Gastrocnemius medialis (tissue), 4 donors: ENCODE measurements around the gene SLC39A5. TPM values are rescaled to one million over a fixed set of nuclear protein-coding genes. Genes with fewer than 3 reads are reported as not detected.
A peak's percentile ranks its signal among the peaks of the same experiment; 100 is the strongest.
"Not testable (repeated sequence)": the region's sequence is repeated elsewhere in the genome, so short reads cannot be mapped to it uniquely, and the experiment has no call there.

Experiments
- ATAC-seq, 2 donors: fragments of 150-250 bp; one replicate each; pipeline ENCODE4 v1.9.1; 2016
- DNase-seq, 2 donors: peaks; one replicate each; pipeline ENCODE4 v3.0.0-alpha.2; 2019
- H3K27ac ChIP-seq, 4 donors: fragments of 200-600 bp; sonication (generic); 1 replicate in 1 of 4; 2 replicates in 3 of 4; pipeline ENCODE4 v1.5.1; 2016 to 2018; ENCODE audit warnings: mild to moderate bottlenecking in 2 of 4, moderate library complexity in 1 of 4
- H3K27me3 ChIP-seq, 3 donors: fragments of 200-600 bp; sonication (generic) in 2 of 3; 1 replicate in 1 of 3; 2 replicates in 2 of 3; pipeline versions ENCODE4 v1.5.1 to v1.6.0; 2016 to 2019; ENCODE audit warnings: mild to moderate bottlenecking in 1 of 3, moderate library complexity in 1 of 3
- H3K36me3 ChIP-seq, 2 donors: fragments of 200-600 bp; sonication (generic) in 1 of 2; one replicate each; pipeline ENCODE4 v1.5.1; 2017 to 2018
- H3K4me1 ChIP-seq, 2 donors: fragments of 200-600 bp; sonication (generic) in 1 of 2; one replicate each; pipeline ENCODE4 v1.5.1; 2016 to 2017; ENCODE audit warnings: mild to moderate bottlenecking in 2 of 2
- H3K4me3 ChIP-seq, 4 donors: fragments of 200-600 bp; sonication (generic) in 3 of 4; 1 replicate in 1 of 4; 2 replicates in 3 of 4; pipeline ENCODE4 v1.5.1; 2016 to 2019; ENCODE audit warnings: mild to moderate bottlenecking in 2 of 4
- H3K9me3 ChIP-seq, 3 donors: fragments of 200-600 bp; sonication (generic) in 2 of 3; 1 replicate in 1 of 3; 2 replicates in 2 of 3; pipeline ENCODE4 v1.5.1; 2016 to 2019
- CTCF ChIP-seq, 5 experiments: fragments of 450-650 bp in 3 of 5; fragments of 200-600 bp in 2 of 5; sonication (generic) in 2 of 5; IDR thresholded peaks in 4 of 5; conservative IDR thresholded peaks in 1 of 5; 1 replicate in 4 of 5; 2 replicates in 1 of 5; pipeline ENCODE4 v1.5.1; 2016 to 2019; ENCODE audit warnings: antibody characterized with exemption in 5 of 5, mild to moderate bottlenecking in 3 of 5, moderate library complexity in 3 of 5
- POLR2A ChIP-seq, 2 donors: fragments of 450-650 bp; IDR thresholded peaks; one replicate each; pipeline ENCODE4 v1.6.1; 2017; ENCODE audit warnings: antibody characterized with exemption in 2 of 2, mild to moderate bottlenecking in 2 of 2, moderate library complexity in 2 of 2
- in situ Hi-C, 4 donors: fragments of 200-750 bp; cut with MboI; loops; one replicate each; pipeline versions ENCODE4 v1.15.0 to v1.8.0; 2017; ENCODE audit warnings: low sequenced_read_pairs in 4 of 4
- intact Hi-C: fragments of 100-400 bp; cut with DNase I; formaldehyde crosslinking; loops from one replicate; pipeline ENCODE4 v1.15.1; 2023; ENCODE audit warnings: low total_unique reads
- total RNA-seq, 4 donors: library from RNA; depleted of rRNA; stranded (reverse); fragments of >200 nt; gene quantifications; one replicate each; pipeline versions ENCODE4 v1.1.0 to v1.2.3, GENCODE V29; 2016

Gene SLC39A5
- total RNA-seq, 4 donors from 2014 or later = 0.83 TPM; not detected in 3

DNA sequence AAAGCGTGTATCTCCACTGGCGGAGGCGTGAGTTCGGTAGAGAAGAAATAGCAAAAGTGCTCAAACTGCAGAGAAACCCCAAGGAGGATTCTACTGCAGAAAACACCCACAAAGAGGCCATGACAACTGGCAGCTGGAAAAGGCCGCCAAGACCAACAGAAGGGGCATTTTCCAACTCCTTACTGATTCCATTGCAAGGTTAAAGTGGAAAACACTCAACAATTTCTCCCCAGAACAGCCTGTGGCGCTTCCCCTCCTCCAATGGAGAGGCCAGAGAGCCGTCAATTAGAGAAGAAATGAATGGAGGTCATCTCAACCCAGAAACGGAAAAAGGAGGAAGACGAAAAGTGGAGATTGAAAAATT is 29.0 kb downstream of the SLC39A5 start:
- Histone ChIP-seq H3K27me3 (no peaks in the 10 kb centered on the region), H3K9me3 (no peaks in the 10 kb centered on the region), H3K27ac (peak overlapping the region; percentile 89 to 97 (median 91)), H3K4me1 (peaks cover 33 to 48% of the 10 kb centered on the region in 2 donors), H3K4me3 (peak overlapping the region; percentile 67 to 98 (median 79)), H3K36me3 (peaks cover 0 to 26% of the 10 kb centered on the region in 2 donors)
- ATAC-seq (no peak), DNase-seq (no peak)
- no peak for TF ChIP-seq POLR2A (IDR thresholded peaks at IDR 0.05)
- no peak for TF ChIP-seq CTCF (IDR thresholded peaks at IDR 0.05 in 4 of 5, conservative IDR thresholded peaks at IDR 0.05 in 1 of 5)
- intact Hi-C loops (loop anchor here (2.0 kb wide), 1 partner anchor 140 kb away; the partner anchor contains the start of gene ZC3H10), in situ Hi-C loops (no loop called here)

GRCh38 chr12:56260380-56260779 is 30.5 kb downstream of the SLC39A5 start:
- ATAC-seq (no peak), DNase-seq (peak in 1 of 2 donors; percentile 33)
- no peak overlapping the region for H3K4me3 ChIP-seq
- H3K36me3 ChIP-seq = peaks cover 0 to 10% of the 10 kb centered on the region in 2 donors
- peak overlapping the region; percentile 74 to 97 (median 83) for H3K27ac ChIP-seq
- peaks cover 33 to 47% of the 10 kb centered on the region in 2 donors for H3K4me1 ChIP-seq
- H3K27me3 ChIP-seq = no peaks in the 10 kb centered on the region
- TF ChIP-seq POLR2A (IDR thresholded peaks at IDR 0.05) (no peak), CTCF (IDR thresholded peaks at IDR 0.05 in 4 of 5, conservative IDR thresholded peaks at IDR 0.05 in 1 of 5) (no peak)
- intact Hi-C loops (loop anchor here (10.0 kb wide), 2 partner anchors 374 to 546 kb away; partner anchors contain the start of genes BAZ2A and BLOC1S1), in situ Hi-C loops (no loop called here)
- H3K9me3 ChIP-seq = no peaks in the 10 kb centered on the region

GRCh38 chr12:56260921-56261320 is 31.1 kb downstream of the SLC39A5 start:
- ATAC-seq = peak in 1 of 2 donors; percentile 26
- Histone ChIP-seq H3K4me3 (no peak overlapping the region), H3K27me3 (no peaks in the 10 kb centered on the region), H3K36me3 (peaks cover 0 to 5% of the 10 kb centered on the region in 2 donors), H3K9me3 (no peaks in the 10 kb centered on the region), H3K4me1 (peaks cover 31 to 41% of the 10 kb centered on the region in 2 donors), H3K27ac (peak overlapping the region; percentile 74 to 97 (median 83))
- peak in 1 of 2 donors; percentile 77 for DNase-seq
- intact Hi-C loops (loop anchor here (10.0 kb wide), 2 partner anchors 374 to 546 kb away; partner anchors contain the start of genes BAZ2A and BLOC1S1), in situ Hi-C loops (no loop called here)
- TF ChIP-seq CTCF (IDR thresholded peaks at IDR 0.05 in 4 of 5, conservative IDR thresholded peaks at IDR 0.05 in 1 of 5) = no peak
- no peak for TF ChIP-seq POLR2A (IDR thresholded peaks at IDR 0.05)

- Histone ChIP-seq H3K27me3 (no peaks in the 10 kb centered on the region), H3K9me3 (no peaks in the 10 kb centered on the region), H3K36me3 (no peaks in the 10 kb centered on the region), H3K4me1 (peaks cover 30 to 38% of the 10 kb centered on the region in 2 donors), H3K27ac (peak overlapping the region; percentile 74 to 97 (median 83)), H3K4me3 (no peak overlapping the region)
- intact Hi-C loops = loop anchor here (10.0 kb wide), 2 partner anchors 373 to 547 kb away; partner anchors contain the start of genes BAZ2A and BLOC1S1
- DNase-seq (peak in 1 of 2 donors; percentile 81), ATAC-seq (peak; percentile 24 to 54)
- TF ChIP-seq CTCF (IDR thresholded peaks at IDR 0.05 in 4 of 5, conservative IDR thresholded peaks at IDR 0.05 in 1 of 5) (no peak), POLR2A (IDR thresholded peaks at IDR 0.05) (no peak)
- in situ Hi-C loops = no loop called here
These were observed 31.8 kb downstream of the SLC39A5 start for GRCh38 chr12:56261503-56262232.

- H3K9me3 ChIP-seq, in situ Hi-C loops, H3K36me3 ChIP-seq, DNase-seq, H3K27me3 ChIP-seq, ATAC-seq, H3K4me3 ChIP-seq: not testable (repeated sequence)
- peak overlapping the region in 1 of 4 donors; percentile 97 for H3K27ac ChIP-seq
- H3K4me1 ChIP-seq = peaks cover 27 to 37% of the 10 kb centered on the region in 2 donors
- intact Hi-C loops = loop anchor here (10.0 kb wide), 2 partner anchors 372 to 548 kb away; partner anchors contain the start of genes BAZ2A and BLOC1S1
These were observed 33.1 kb downstream of the SLC39A5 start for GRCh38 chr12:56262955-56263354.

DNA sequence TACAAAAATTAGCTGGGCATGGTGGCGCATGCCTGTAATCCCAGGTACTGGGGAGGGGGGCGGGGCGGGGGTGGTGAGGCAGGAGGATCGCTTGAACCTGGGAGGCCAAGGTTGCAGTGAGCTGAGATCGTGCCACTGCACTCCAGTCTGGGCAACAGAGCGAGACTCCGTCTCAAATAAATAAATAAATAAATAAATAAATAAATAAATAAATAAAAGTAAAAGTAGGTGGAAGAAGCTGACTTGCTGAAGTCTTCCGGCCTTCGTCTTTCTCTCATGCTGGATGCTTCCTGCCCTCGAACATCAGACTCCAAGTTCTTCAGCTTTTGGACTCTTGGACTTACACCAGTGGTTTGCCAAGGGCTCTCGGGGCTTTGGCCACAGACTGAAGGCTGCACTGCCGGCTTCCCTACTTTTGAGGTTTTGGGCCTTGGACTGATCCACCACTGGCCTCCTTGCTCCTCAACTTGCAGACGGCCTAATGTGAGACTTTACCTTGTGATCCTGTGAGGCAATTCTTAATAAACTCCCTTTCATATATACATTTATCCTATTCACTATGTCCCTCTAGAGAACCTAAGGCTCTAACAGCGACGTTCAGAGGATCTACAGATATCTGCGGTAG is 36.3 kb downstream of the SLC39A5 start:
- in situ Hi-C loops = not testable (repeated sequence)
- intact Hi-C loops = loop anchor here (10.0 kb wide), 2 partner anchors 369 to 551 kb away; partner anchors contain the start of genes BAZ2A and BLOC1S1

More for the DNA sequence above, 36.3 kb downstream of the SLC39A5 start:
- not testable (repeated sequence) for H3K9me3 ChIP-seq, DNase-seq, H3K27me3 ChIP-seq, ATAC-seq
- H3K4me3 ChIP-seq = peak overlapping the region; percentile 70 to 88 (median 80)
- peaks cover 45 to 48% of the 10 kb centered on the region in 2 donors for H3K4me1 ChIP-seq
- peak overlapping the region; percentile 95 to 99 (median 98) for H3K27ac ChIP-seq
- peaks cover 0 to 21% of the 10 kb centered on the region in 2 donors for H3K36me3 ChIP-seq
